NCI-H1436 treated with DMSO at 0.1 percent for 48 hours (cell line): ENCODE data around the gene TMEM121.
"Not testable (repeated sequence)": the region's sequence is repeated elsewhere in the genome, so short reads cannot be mapped to it uniquely, and the experiment has no call there.

Experiments used
- DNase-seq: peaks from one replicate; lab custom pipeline; 2025; lab: John Stamatoyannopoulos, UW

TMEM121 gene

GRCh38 chr14:105570482-105570881 is 44.1 kb downstream of the TMEM121 start:
- no peak for DNase-seq

- not testable (repeated sequence) for DNase-seq
Observed at GRCh38 chr14:105571181-105571951, 45.0 kb downstream of the TMEM121 start.

GRCh38 chr14:105572063-105572462 is 45.7 kb downstream of the TMEM121 start:
- not testable (repeated sequence) for DNase-seq

DNA sequence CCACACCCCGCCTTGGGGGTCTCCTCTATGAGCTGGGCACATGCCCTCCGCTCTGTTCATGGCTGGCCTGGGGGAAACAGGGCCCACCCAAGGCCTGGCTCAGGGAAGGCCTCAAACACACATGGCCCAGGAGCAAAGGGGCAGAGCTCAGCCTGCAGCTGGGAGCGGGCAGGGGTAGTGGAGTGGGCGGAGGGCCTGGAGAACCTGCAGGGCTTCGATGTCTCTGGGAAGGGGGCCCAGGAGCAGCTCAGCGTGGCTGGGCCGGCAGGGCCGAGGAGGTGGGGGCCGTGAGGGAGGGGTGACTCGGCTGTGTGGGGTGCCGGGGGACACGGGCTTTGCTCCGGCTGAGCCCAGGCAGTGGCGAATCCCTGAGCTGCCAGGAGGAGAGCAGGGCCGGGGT is 47.5 kb downstream of the TMEM121 start:
- DNase-seq, result not testable (repeated sequence)

- not testable (repeated sequence) for DNase-seq
Observed at GRCh38 chr14:105574411-105574810, 48.0 kb downstream of the TMEM121 start.

DNA sequence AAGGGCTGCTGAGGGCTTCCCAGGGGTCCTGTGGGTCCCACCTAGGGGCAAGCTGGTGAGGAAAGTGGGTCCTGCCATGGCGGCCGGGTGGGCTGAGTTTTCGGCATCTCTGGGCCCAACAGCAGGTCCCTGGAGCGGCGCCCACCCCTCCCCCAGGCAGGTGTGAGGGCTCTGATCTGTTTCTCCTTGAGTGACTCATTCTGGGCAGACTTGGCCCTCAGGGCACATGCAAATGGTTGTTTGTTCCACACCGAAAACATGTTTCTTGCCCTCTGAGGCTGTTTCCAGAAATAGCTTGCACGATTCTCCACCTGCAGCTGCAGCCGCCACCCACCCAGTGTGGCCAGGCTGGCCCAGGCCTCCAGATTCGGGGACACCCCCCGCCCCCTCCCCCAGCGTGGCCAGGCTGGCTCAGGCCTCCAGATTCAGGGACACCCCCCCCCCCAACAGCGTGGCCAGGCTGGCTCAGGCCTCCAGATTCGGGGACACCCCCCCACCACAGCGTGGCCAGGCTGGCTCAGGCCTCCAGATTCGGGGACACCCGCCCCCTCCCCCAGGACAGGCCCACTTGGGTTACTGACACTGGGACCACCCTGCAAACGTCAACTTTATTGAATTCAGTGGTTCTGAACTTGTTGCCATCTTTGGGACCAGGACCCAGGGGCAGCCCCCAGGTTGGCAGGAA is 48.8 kb downstream of the TMEM121 start:
- DNase-seq, result not testable (repeated sequence)

DNA sequence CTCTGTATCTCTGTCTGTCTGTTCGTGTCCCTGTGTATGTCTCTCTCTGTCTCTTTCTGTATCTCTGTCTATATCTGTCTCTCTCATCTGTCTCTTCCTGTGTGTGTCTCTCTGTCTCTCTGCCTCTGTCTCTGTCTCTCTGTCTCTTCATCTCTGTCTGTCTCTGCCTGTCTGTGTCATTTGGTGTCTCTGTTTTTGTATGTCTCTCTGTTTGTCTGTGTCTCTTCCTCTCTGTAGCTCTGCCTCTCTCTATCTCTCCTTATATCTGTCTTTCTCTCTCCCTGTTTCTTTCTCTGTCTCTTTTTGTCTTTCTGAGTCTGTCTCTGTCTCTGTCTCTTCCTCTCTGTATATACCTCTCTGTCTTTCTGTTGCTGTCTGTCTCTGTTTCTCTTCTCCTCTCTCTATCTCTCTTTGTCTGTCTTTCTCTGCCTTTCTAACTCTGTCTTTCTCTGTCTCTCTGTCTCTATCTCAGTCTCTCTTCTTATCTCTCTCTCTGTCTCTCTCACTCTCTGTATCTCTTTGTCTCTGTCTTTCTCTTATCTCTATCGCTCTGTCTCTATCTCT is 50.2 kb downstream of the TMEM121 start:
- no peak for DNase-seq

DNA sequence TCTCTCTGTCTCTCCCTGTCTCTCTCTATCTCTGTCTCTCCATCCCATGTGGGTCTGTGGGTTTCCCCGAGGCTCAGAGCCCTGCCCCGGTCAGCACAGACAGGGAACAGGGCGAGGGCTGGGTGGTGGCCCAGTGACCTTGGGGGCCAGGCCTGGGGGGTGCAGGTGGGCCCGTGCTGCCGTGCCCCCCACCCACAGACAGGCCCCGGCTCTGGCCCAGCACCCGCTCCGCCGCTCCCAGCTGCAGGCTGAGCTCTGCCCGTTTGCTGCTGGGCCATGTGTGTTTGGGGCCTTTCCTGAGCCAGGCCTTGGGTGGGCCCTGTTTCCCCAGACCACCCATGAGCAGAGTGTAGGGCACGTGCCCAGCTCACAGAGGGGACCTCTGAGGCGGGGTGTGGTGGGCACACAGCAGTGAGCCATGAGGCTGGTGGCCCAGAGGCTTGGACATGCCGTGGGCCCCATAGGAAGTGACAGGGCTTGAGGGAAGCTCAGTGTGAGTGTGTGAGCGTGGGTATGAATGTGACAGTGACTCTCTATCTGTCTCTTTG is 51.0 kb downstream of the TMEM121 start:
- DNase-seq, result no peak

DNA sequence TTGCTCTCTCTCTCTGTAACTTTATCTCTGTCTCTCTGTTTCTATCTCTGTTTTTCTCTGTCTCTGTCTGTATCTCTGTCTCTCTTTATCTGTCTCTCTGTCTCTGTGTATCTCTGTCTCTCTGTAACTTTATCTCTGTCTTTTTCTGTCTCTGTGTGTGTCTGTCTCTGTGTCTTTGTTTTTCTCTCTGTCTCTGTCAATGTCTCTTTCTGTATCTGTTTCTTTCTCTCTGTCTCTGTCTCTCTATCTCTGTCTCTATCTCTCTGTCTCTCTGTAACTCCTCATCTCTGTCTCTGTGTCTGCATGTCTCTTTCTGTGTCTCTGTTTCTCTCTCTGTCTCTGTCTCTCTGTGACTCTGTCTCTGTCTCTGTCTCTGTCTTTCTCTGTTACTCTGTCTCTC is 51.7 kb downstream of the TMEM121 start:
- no peak for DNase-seq

DNA sequence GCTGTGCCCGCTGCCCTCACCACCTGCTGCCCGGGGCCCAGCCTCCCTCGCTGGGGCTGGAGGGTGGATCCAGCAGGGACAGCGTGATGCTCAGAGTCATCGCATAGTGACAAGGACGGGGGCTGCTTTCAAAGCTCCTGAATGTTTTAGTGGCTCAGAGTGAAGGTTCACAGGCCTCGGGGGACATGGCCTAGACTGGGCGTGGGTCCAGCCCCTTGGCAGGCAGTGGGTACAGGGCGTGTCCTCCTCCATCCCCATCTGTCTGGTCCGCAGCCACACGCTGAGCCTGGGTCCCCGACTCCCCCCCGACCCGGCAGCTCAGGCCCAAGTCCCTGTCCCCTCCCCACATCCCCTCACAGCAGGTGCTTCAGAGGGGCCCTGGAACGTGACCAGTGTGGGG is 52.8 kb downstream of the TMEM121 start:
- not testable (repeated sequence) for DNase-seq
